Lower leg skin (tissue), 4 donors: ENCODE results near the gene CLTCL1. TPM values are rescaled to one million over a fixed set of nuclear protein-coding genes. Genes with fewer than 3 reads are reported as not detected.
"Not testable (repeated sequence)": the region's sequence is repeated elsewhere in the genome, so short reads cannot be mapped to it uniquely, and the experiment has no call there.

ENCODE experiments used
- DNase-seq, 2 donors: peaks; one replicate each; pipeline ENCODE4 v3.0.0-alpha.2; 2019; ENCODE audit warnings: low spot score in 2 of 2
- H3K4me3 ChIP-seq: fragments of 200-600 bp; sonication (generic); 2 replicates; pipeline ENCODE4 v1.5.1; 2017; ENCODE audit warnings: mild to moderate bottlenecking, low read depth; ENCODE audit not compliant: poor library complexity, severe bottlenecking
- POLR2A ChIP-seq, 2 donors: fragments of 450-650 bp; IDR thresholded peaks; one replicate each; pipeline ENCODE4 v1.6.1; 2016 to 2017; ENCODE audit warnings: antibody characterized with exemption in 2 of 2, mild to moderate bottlenecking in 1 of 2, moderate library complexity in 1 of 2
- WGBS, 2 donors: methylation state at CpG; one replicate each; pipeline ENCODE4 v1.1.5; 2018; 5-methylcytosine and 5-hydroxymethylcytosine counted together
- intact Hi-C: fragments of 100-400 bp; cut with DNase I; formaldehyde crosslinking; loops from one replicate; pipeline ENCODE4 v1.15.0; 2023; ENCODE audit warnings: low total_unique reads
- total RNA-seq, 4 donors: library from RNA; depleted of rRNA; stranded (reverse); fragments of >200 nt; gene quantifications; one replicate each; pipeline ENCODE4 v1.1.0, GENCODE V29; 2016
- TF ChIP-seq, protein P1 (sequence below), 3 donors: fragments of 450-650 bp; IDR thresholded peaks; one replicate each; pipeline ENCODE4 v1.5.1; 2016; ENCODE audit warnings: antibody characterized with exemption in 3 of 3, mild to moderate bottlenecking in 3 of 3, moderate library complexity in 2 of 3

Gene CLTCL1
- total RNA-seq, 4 donors from 2014 or later = 4.0 to 9.6 (median 7.6) TPM

DNA sequence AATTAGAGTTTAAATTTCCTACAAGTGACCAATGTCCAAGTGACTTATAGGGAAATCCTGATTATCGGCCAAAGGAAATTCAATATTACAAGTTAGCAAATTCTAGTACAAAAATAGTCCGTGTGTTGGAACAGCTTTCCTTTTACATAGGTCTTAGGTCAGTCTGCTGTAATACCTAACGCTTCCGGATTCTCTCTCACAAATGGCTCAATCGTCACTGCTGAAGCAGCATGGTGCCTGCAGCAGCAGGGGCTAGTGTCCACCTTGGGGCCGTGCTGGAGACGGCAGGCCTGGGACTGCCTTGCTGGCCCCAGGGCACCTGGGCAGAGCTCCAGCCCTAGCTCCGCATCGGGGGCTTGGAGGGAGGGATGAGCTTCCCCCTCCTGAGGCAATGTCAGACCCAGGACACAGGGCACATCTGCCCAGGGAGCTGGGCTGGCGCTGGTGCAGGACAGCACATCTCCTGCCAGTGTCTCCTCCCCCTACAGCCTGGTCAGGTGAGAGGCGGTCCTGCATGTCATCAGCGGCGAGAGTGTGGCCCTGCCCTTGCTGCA lies 39.4 kb upstream of the CLTCL1 start:
- no peak for TF ChIP-seq POLR2A (IDR thresholded peaks at IDR 0.05)
- TF ChIP-seq, protein P1, sequence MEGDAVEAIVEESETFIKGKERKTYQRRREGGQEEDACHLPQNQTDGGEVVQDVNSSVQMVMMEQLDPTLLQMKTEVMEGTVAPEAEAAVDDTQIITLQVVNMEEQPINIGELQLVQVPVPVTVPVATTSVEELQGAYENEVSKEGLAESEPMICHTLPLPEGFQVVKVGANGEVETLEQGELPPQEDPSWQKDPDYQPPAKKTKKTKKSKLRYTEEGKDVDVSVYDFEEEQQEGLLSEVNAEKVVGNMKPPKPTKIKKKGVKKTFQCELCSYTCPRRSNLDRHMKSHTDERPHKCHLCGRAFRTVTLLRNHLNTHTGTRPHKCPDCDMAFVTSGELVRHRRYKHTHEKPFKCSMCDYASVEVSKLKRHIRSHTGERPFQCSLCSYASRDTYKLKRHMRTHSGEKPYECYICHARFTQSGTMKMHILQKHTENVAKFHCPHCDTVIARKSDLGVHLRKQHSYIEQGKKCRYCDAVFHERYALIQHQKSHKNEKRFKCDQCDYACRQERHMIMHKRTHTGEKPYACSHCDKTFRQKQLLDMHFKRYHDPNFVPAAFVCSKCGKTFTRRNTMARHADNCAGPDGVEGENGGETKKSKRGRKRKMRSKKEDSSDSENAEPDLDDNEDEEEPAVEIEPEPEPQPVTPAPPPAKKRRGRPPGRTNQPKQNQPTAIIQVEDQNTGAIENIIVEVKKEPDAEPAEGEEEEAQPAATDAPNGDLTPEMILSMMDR (IDR thresholded peaks at IDR 0.05) = no peak
- DNase-seq = no peak
- no peak overlapping the region for H3K4me3 ChIP-seq
- intact Hi-C loops = no loop called here
- WGBS, 2 donors = 96 to 97% methylated on average over 13 of the region's 13 CpGs

DNA sequence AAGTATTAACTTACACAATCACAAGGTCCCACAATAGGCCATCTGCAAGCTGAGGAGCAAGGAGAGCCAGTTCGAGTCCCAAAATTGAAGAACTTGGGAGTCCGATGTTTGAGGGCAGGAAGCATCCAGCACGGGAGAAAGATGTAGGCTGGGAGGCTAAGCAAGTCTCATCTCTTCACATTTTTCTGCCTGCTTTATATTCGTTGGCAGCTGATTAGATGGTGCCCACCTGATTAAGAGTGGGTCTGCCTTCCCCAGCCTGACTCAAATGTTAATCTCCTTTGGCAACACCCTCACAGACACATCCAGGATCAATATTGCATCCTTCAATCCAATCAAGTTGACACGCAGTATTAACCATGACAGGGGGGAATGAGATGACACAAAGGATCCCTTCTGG lies 38.7 kb upstream of the CLTCL1 start:
- H3K4me3 ChIP-seq, DNase-seq, intact Hi-C loops: not testable (repeated sequence)
- 93 to 95% methylated on average over 5 of the region's 5 CpGs for WGBS, 2 donors

DNA sequence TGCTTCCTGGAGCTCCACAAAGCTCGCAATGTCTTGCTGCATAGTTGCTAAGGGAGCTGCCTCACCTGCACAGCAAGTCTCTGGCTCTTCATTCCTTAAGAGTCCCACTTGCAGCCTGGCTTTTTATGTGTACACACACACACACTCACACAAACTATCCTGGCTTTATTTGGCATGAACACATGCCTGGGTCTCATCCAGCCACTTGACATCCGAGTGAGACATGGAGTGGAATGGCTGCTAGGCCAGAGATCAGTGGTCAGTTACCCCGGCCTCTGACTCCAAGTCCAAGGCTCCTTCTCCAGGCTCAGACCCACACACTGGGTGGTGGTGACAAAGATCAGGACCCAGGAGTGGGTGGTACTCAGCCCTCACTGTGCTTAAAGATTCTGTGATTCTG lies 37.9 kb upstream of the CLTCL1 start:
- DNase-seq = no peak
- no peak for TF ChIP-seq POLR2A (IDR thresholded peaks at IDR 0.05)
- TF ChIP-seq, protein P1 (IDR thresholded peaks at IDR 0.05) = no peak
- no peak overlapping the region for H3K4me3 ChIP-seq
- intact Hi-C loops = no loop called here
- 92 to 98% methylated on average over 3 of the region's 3 CpGs for WGBS, 2 donors

DNA sequence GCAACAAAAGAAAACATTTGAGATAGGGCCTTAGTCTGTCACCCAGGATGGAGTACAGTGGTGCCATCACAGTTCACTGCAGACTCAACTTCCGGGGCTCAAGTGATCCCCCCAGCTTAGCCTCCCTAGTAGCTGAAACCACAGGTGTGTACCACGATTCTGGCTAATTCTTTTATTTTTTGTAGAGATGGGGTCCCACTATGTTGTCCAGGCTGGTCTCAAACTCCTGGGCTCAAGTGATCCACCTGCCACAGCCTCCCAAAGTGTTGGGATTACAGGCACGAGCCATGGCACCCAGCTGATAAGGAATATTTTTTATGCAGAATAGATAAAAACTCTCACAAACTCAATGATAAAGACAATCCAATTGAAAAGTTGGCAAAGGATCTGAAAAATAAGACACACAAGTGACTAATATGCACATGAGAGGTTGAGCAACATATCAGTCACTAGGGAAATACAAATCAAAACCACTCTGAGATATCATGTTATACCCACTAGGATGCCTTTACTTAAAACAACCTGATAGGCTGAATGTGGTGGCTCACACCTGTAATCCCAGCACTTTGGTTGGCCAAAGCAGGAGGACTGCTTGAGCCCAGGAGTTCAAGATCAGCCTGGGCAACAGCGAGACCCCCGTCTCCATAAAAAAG lies 33.9 kb upstream of the CLTCL1 start:
- 92 to 94% methylated on average over 5 of the region's 5 CpGs for WGBS, 2 donors
- no peak overlapping the region for H3K4me3 ChIP-seq
- no peak for DNase-seq
- no peak for TF ChIP-seq POLR2A (IDR thresholded peaks at IDR 0.05)
- TF ChIP-seq, protein P1 (IDR thresholded peaks at IDR 0.05) = no peak
- intact Hi-C loops = no loop called here

DNA sequence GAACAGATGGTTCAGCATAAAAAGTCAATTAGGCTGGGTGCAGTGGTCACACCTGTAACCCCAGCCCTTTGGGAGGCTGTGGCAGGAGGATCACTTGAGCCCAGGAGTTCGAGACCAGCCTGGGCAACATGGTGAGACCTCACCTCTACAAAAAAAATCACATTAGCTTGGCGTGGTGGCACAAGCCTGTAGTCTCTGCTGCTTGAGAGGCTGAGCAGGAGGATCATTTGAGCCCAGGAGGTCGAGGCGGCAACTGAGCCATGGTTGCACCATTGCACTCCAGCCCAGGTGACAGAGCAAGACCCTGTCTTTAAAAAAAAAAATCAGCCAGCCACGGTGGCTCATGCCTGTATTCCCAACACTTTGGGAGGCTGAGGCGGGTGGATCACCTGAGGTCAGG lies 31.9 kb upstream of the CLTCL1 start:
- H3K4me3 ChIP-seq, DNase-seq, intact Hi-C loops: not testable (repeated sequence)
- WGBS, 2 donors = 94 to 96% methylated on average over 6 of the region's 6 CpGs

DNA sequence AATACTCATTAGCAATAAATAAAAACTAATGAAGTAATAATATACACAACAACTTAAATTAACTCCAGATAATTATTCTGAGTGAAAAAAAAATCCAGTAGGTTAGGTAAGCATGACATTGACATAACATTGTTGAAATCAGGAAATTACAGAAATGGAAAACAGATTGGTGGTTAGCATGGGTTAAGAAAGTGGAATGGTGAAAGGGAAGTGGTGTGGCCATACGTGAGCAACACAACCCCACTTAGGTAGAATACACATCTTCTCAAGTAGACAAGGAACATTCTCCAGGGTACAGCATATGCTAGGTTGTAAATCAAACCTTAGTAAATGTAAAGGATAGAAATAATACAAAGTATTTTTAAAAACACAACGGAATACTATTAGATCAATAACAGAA lies 30.2 kb upstream of the CLTCL1 start:
- DNase-seq = no peak
- TF ChIP-seq POLR2A (IDR thresholded peaks at IDR 0.05) = no peak
- TF ChIP-seq, protein P1 (IDR thresholded peaks at IDR 0.05) = no peak
- no peak overlapping the region for H3K4me3 ChIP-seq
- WGBS, 2 donors = 76 to 80% methylated on average over 2 of the region's 2 CpGs
- intact Hi-C loops = no loop called here

DNA sequence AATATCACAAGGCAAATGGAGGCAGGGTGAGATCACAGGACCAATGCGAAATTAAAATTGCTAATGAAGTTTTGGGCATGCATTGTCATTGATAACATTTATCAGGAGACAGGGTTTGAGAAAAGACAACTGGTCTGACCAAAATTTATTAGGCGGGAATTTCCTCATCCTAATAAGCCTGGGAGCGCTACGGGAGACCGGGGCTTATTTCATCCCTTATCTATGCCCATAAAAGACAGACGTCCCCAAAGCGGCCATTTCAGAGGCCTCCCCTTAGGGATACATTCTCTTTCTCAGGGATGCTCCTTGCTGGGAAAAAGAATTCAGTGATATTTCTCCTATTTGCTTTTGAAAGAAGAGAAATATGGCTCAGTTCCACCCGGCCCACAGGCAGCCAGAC lies 28.6 kb upstream of the CLTCL1 start:
- intact Hi-C loops, H3K4me3 ChIP-seq, DNase-seq: not testable (repeated sequence)
- WGBS, 2 donors = 94% methylated on average over 8 of the region's 8 CpGs
